Embryonic facial prominence (tissue), 1 donor: ENCODE results near the gene GPRIN3.
"Not testable (repeated sequence)": the region's sequence is repeated elsewhere in the genome, so short reads cannot be mapped to it uniquely, and the experiment has no call there.

Experiments
- DNase-seq: peaks from one replicate; pipeline ENCODE4 v3.0.0-alpha.2; 2016; ENCODE audit errors: extremely low spot score

Gene GPRIN3

DNA sequence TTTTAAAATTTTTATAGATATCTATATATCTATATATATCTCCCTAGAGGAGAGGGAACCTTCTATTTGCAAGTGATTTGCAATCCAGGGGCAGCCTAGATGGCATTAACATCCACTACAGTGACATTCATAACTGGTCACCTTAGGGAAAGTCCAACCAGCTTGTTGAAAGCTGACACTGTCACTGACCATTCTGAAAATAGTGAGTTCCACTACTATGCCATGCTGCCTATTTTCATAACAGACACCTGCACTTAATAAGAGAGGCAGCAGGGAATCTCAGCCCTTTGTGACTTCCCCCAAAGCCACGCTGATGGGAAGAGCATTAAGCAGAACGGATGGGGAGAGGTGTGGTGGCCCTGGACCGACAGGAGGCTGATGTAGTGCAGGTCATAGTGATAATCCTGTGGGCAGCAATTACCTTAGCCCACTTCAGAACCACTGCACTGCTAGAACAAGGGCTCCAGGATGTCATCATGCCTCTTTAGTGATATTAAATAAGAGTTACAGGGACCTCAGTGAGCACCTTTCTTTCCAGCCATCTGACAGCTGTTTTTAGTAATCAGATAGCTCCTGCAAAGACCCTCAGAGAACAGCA lies 51.3 kb downstream of the GPRIN3 start:
- no peak for DNase-seq

GRCh38 chr4:89254847-89255246 lies 52.8 kb downstream of the GPRIN3 start:
- DNase-seq, result no peak

DNA sequence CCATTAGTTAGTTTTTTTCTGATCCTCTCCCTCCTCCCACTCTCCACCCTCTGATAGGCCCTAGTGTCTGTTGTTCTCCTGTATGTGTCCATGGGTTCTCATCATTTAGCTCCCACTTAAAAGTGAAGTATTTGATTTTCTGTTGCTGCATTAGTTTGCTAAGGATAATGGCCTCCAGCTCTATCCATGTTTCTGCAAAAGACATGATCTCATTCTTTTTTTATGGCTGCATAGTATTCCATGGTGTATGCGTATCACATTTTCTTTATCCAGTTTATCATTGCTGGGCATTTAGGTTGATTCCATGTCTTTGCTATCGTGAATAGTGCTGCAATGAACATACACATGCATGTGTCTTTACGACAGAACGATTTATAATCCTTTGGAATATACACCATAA lies 53.3 kb downstream of the GPRIN3 start:
- DNase-seq, result not testable (repeated sequence)

DNA sequence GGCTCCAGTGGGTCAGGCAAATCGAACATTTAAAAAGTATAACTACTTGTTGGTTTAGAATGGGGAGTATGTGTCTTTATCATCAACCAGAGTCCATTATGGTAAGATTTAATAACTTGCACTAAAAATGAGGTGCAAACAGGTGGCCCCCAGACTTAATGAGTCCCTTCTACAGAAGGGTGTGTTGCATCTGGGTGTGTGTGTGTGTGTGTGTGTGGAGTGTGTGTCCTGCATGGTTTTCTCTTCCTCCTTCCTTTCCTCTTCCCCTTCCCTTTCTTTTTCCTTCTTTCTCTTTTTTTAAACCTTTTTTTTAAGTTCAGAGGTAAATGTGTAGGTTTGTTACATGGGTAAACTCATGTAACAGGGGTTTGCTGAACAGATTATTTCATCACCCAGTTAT lies 53.7 kb downstream of the GPRIN3 start:
- no peak for DNase-seq

GRCh38 chr4:89253311-89253710 lies 54.3 kb downstream of the GPRIN3 start:
- no peak for DNase-seq

- DNase-seq, result no peak
Observed at GRCh38 chr4:89251396-89251795, 56.2 kb downstream of the GPRIN3 start.

DNA sequence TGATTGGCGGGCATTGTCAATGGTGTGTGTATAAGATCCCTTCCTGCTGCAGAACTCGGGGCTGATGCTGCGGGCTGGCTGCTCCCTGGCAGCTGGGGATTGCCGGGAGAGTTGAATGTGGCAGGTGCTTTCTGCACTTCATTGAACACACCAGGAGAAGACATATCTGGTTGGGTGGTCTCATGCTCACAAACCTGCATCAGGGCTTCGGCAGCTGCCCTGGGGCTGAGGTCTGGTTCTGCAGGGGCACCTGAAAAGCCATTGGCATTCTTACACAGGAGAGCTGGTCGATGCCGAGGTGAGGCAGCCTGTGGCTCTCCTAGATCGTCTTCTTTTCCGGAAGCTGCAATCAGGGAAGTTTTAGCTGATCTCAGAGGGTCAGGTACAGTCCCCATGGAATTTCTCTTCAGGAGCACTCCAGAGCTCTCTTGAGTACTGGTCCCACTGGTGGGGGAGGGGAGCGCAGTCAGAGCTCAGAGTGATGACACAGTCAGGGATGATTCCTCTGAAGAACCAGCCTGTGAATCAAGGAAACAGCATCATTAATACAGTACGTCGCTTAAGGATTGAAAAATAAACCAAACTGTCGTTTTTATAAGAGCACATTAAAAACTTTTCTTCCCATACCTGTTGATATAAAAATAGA lies 57.8 kb downstream of the GPRIN3 start:
- no peak for DNase-seq

GRCh38 chr4:89249313-89249712 lies 58.3 kb downstream of the GPRIN3 start:
- DNase-seq, result no peak

DNA sequence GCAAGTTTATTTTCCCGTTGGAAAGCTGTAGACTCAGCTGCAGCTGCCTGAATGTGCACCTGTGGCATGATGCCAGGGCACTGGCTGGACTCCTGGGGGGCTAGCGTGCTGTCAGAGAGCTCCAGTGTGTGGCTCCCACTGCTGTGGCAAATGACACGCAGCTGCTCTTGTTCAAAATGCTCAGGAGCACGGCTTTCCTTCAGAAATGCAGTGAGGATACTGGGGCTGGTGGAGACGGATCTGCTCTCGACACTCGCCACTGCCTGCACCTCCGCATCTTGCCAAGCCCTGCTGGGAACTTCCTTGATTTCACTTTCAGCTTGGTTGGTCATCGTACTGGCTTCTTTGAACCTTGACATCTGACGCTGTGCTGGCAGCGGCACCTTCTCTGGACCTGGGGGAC lies 58.7 kb downstream of the GPRIN3 start:
- no peak for DNase-seq

- no peak for DNase-seq
Observed at GRCh38 chr4:89247951-89248350, 59.6 kb downstream of the GPRIN3 start.

DNA sequence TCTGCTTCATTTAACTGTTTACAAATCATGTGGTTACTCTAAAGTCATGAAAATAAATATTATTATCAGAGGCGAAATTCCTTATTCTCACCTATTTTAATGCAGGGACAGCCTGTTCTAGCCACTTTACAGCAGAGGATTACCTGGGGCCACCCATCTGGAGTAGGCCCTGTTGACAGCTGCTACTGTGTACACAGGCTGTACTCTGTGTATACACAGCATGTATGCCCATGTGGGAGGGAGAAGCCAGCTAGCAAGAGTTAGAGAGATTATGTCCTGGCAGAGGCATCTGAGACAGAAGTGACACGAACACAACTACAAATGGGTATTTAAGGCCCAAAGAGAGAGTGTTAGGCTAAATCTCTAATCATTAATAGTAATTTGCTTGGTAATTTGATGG lies 62.1 kb downstream of the GPRIN3 start:
- no peak for DNase-seq

GRCh38 chr4:89243733-89244252 lies 63.8 kb downstream of the GPRIN3 start:
- DNase-seq, result no peak

GRCh38 chr4:89242864-89243732 lies 64.5 kb downstream of the GPRIN3 start:
- DNase-seq, result no peak

DNA sequence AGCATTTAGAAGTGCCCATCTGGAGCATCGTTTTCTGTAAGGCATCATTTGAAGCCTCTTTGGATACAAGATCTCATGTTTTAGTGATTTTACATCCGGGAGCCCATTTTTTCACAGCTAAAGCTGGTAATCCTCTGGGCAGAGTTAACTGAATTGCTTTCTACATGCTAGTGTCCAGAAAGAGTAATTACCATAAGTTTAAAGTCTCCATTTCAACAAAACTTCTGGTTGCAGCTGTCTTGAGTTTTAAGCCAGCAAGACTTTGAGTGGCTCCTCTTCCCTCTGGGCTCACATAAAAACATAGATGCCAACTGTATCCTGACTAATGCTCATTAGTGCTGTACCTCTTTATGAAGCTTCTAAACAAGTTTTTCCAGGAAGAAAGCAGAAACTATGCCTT lies 65.4 kb downstream of the GPRIN3 start:
- no peak for DNase-seq

DNA sequence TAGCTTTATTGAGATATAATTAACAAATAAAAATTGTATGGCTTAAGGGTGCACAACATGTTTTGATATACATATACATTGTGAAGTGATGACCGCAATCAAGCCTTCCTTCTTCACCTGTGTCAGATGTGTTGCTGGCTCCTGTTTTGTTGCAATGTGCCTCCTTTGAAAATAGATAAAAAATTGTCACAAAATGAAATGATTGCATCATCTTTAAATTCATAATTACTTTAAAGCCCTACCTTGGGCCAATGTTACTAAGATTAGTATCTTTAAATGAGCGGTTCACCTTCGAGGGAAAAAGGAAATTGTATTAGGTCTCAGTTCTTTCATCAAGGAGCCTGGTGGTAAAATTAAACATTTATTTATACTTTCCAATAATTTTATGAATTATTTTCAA lies 77.3 kb downstream of the GPRIN3 start:
- no peak for DNase-seq

DNA sequence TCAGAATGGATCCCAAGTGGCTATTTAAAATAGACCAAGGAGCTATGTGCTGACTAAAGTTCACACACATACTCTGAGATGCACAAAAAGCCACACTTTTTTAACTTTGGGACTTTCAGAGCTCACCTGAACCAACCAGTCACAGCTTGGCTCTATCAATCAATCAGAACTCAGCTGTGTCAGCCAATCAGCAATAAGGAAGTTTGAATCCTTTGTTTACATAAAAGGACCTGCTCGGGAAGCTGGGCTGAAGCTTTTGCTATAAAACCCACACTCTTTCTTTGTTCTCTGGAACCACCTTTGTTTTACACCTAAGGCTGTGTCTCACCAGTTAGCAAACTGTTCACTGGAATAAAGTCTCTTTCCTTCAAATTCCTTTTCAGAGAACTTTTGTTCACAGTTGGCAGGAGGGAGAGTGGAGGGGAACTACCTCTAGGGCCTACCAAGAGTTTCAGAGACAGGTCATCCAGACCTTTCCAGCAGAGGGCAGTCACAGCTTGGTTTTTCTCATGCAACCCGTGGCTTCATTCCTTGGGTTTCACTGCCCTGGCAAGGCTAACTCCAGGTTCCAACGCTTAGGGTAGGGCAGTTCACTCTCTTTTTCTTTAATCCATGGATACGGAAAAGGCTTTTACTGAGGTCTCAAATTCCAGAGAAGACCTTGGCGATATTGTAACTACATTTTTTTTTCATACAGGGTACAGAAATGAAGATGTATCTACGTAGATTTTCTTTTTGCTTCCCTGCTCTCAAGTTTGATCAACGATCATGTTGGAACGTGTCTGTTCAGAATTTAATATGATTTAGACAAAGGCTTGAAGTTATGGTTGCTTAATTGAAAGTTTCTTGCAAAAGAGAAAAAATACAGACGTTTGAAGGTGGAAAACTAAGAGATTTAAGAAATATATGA lies 80.7 kb downstream of the GPRIN3 start:
- DNase-seq, result peak; percentile 12

- no peak for DNase-seq
Observed at GRCh38 chr4:89222170-89222569, 85.4 kb downstream of the GPRIN3 start.

DNA sequence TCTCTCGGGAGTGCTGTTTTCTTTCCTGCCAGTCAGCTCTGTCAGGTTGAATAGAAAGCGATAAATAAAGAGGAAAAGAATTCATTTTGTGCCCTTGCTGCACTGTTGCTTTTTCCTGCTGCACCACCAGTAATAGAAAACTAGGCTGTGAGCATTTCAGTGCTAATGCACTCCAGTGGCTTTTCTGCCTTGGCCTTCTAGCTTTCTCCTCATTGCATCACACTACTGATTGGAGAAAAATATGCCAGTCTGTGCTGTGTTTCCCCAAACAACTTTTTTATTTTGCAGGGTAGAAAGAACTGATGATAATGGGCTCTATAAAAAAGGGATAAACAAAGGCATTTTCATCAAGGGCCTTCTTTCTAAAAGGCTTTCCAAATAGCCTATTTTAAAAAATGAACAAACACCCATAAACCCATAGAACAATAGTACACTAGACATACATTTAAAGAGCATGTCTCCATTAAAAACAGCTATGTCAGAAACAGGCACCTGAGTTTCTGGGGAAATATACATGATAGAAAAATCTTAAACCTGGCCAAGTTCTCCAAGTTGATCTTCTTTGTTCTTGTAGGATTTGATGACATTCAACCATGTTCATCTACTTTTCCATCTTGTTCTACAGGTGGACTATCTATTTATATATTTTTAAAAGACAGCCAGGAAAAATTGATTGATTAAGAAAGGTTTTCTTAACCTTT lies 86.3 kb downstream of the GPRIN3 start:
- no peak for DNase-seq

DNA sequence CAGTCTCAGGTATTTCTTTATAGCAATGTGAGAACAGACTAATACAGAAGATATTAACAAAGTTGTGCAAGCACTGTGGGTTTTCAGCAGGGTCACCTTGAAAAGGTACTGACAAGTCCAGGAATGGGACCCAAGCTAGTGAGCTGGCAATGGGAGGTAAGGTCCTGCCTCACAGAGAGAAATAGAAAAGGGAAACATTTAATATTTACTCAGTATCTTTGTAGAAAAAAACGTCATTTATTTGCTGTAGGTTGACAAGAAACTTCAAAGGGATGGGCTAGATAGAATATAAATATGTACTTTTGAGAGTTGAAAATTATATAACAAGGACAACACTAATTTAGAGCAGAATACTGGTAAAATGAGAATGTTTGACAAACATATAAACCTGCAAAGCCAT lies 89.0 kb downstream of the GPRIN3 start:
- DNase-seq, result no peak

DNA sequence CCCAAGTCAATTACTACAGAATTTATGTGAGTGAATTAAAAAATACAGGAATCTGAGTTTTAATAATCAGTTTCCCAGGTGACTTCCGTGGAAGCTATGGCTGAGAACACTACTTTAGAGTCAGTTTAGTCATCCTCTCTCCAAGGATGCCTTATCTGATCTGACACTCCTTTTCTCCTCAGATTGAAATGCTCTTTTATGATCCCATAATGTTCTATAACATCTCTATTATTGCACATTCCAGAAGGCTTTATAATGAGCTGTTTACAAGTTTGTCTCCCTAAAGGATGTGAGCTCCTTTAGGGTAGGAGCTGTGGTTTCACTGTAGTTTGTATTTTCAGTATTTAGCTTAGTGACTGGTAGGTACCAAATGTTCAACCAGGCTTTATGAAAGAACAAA lies 90.0 kb downstream of the GPRIN3 start:
- DNase-seq, result no peak

GRCh38 chr4:89216866-89217265 lies 90.7 kb downstream of the GPRIN3 start:
- no peak for DNase-seq
